Measurements from ENCODE around the gene HOXA1.

HOXA1 gene

GRCh38 chr7:27092819-27093110, 3.0 kb downstream of the HOXA1 start:
- DNase-seq (ENCODE audit: low read depth in 3 of 3) = no peak

- DNase-seq (ENCODE audit: low read depth in 3 of 3) = no peak
Observed at GRCh38 chr7:27091941-27092818, 3.6 kb downstream of the HOXA1 start.

GRCh38 chr7:27091105-27091504, 4.7 kb downstream of the HOXA1 start:
- DNase-seq (ENCODE audit: low read depth in 3 of 3) = no peak

- no peak for DNase-seq (ENCODE audit: low read depth in 3 of 3)
Observed at GRCh38 chr7:27088002-27088922, 7.5 kb downstream of the HOXA1 start.

- DNase-seq (ENCODE audit: low read depth in 3 of 3) = no peak
Observed at GRCh38 chr7:27083646-27084045, 12.2 kb downstream of the HOXA1 start.

- no peak for DNase-seq (ENCODE audit: low read depth in 3 of 3)
Observed at GRCh38 chr7:27082171-27082570, 13.6 kb downstream of the HOXA1 start.

GRCh38 chr7:27080844-27081436, 14.9 kb downstream of the HOXA1 start:
- DNase-seq (ENCODE audit: low read depth in 3 of 3) = no peak

GRCh38 chr7:27079234-27079975, 16.4 kb downstream of the HOXA1 start:
- DNase-seq (ENCODE audit: low read depth in 3 of 3) = no peak

- DNase-seq (ENCODE audit: low read depth in 3 of 3) = no peak
Observed at GRCh38 chr7:27078616-27079233, 17.1 kb downstream of the HOXA1 start.

- no peak for DNase-seq (ENCODE audit: low read depth in 3 of 3)
Observed at GRCh38 chr7:27073076-27073475, 22.7 kb downstream of the HOXA1 start.

- no peak for DNase-seq (ENCODE audit: low read depth in 3 of 3)
Observed at GRCh38 chr7:27071622-27072390, 24.0 kb downstream of the HOXA1 start.

GRCh38 chr7:27068259-27068658, 27.5 kb downstream of the HOXA1 start:
- DNase-seq (ENCODE audit: low read depth in 3 of 3) = no peak

- no peak for DNase-seq (ENCODE audit: low read depth in 3 of 3)
Observed at GRCh38 chr7:27066148-27066547, 29.7 kb downstream of the HOXA1 start.

GRCh38 chr7:27065709-27066108, 30.1 kb downstream of the HOXA1 start:
- DNase-seq (ENCODE audit: low read depth in 3 of 3) = no peak

GRCh38 chr7:27064661-27065060, 31.1 kb downstream of the HOXA1 start:
- DNase-seq (ENCODE audit: low read depth in 3 of 3) = no peak

GRCh38 chr7:27064159-27064558, 31.6 kb downstream of the HOXA1 start:
- DNase-seq (ENCODE audit: low read depth in 3 of 3) = no peak

GRCh38 chr7:27062946-27063345, 32.9 kb downstream of the HOXA1 start:
- DNase-seq (ENCODE audit: low read depth in 3 of 3) = no peak

- DNase-seq (ENCODE audit: low read depth in 3 of 3) = no peak
Observed at GRCh38 chr7:27053153-27053552, 42.6 kb downstream of the HOXA1 start.

GRCh38 chr7:27051451-27051850, 44.3 kb downstream of the HOXA1 start:
- DNase-seq (ENCODE audit: low read depth in 3 of 3) = no peak

- no peak for DNase-seq (ENCODE audit: low read depth in 3 of 3)
Observed at GRCh38 chr7:27048438-27048837, 47.4 kb downstream of the HOXA1 start.
